SK-N-SH (cell line): Measurements from ENCODE around the gene MNS1. TPM values are rescaled to one million over a fixed set of nuclear protein-coding genes. Genes with fewer than 3 reads are reported as not detected.

ENCODE experiments used
- CTCF ChIA-PET: fragments of 300-600, 350-600 bp; formaldehyde crosslinking; extraction: SDS; loops from one replicate; lab custom pipeline; 2021; lab: Yijun Ruan, JAX
- POLR2A ChIA-PET: fragments of 350-600 bp; sonication (Branson Sonifier 250); formaldehyde crosslinking; extraction: SDS; loops from one replicate; lab custom pipeline; 2020; ENCODE audit warnings: antibody characterized with exemption, inconsistent platforms; lab: Yijun Ruan, JAX
- DNase-seq: peaks from one replicate; pipeline ENCODE4 v3.0.0; 2012
- H2AFZ ChIP-seq: fragments of 200-600 bp; sonication (generic); 2 replicates; pipeline ENCODE4 v1.8.1; 2016; ENCODE audit warnings: antibody characterized with exemption, mild to moderate bottlenecking, low read depth
- H3F3A ChIP-seq: fragments of 200-600 bp; sonication (generic); replicated peaks from 2 replicates; pipeline ENCODE3; 2016; ENCODE audit warnings: antibody characterized with exemption, mild to moderate bottlenecking; ENCODE audit not compliant: insufficient read depth
- H3K27ac ChIP-seq, 2 experiments: fragments of 200-500 bp in 1 of 2; fragments of 200-600 bp in 1 of 2; sonication (Bioruptor generic) in 1 of 2; sonication (generic), shearing (Covaris generic) in 1 of 2; 2 replicates each; pipeline versions ENCODE4 v1.5.1 to v1.6.1; 2014 to 2016; ENCODE audit warnings: low read depth in 2 of 2, inconsistent platforms in 1 of 2, low read length in 1 of 2, mild to moderate bottlenecking in 1 of 2, mixed read lengths in 1 of 2
- H3K27me3 ChIP-seq: fragments of 200-600 bp; sonication (generic), shearing (Covaris generic); 2 replicates; pipeline ENCODE4 v1.6.1; 2016; ENCODE audit warnings: mixed run types; ENCODE audit not compliant: insufficient read depth
- H3K36me3 ChIP-seq, 2 experiments: fragments of 200-500 bp in 1 of 2; fragments of 200-600 bp in 1 of 2; sonication (Bioruptor generic) in 1 of 2; sonication (generic) in 1 of 2; replicated peaks in 1 of 2; 2 replicates each; pipeline versions ENCODE3 to v1.5.1; 2014 to 2016; ENCODE audit warnings: low read length in 1 of 2, mild to moderate bottlenecking in 1 of 2; ENCODE audit not compliant: insufficient read depth in 2 of 2, control insufficient read depth in 1 of 2
- H3K4me1 ChIP-seq, 2 experiments: fragments of 200-500 bp in 1 of 2; fragments of 200-600 bp in 1 of 2; sonication (Bioruptor generic) in 1 of 2; sonication (generic), shearing (Covaris generic) in 1 of 2; 2 replicates each; pipeline versions ENCODE4 v1.5.1 to v1.6.1; 2014 to 2016; ENCODE audit warnings: low read depth in 1 of 2, low read length in 1 of 2, mixed run types in 1 of 2; ENCODE audit not compliant: insufficient read depth in 2 of 2, control insufficient read depth in 1 of 2
- H3K4me2 ChIP-seq: fragments of 200-600 bp; sonication (generic), shearing (Covaris generic); 2 replicates; pipeline ENCODE4 v1.6.1; 2017; ENCODE audit warnings: mixed run types
- H3K4me3 ChIP-seq, 2 experiments: fragments of 200-500 bp in 1 of 2; fragments of 200-600 bp in 1 of 2; sonication (Bioruptor generic) in 1 of 2; sonication (generic), shearing (Covaris generic) in 1 of 2; 2 replicates each; pipeline versions ENCODE4 v1.5.1 to v1.8.1; 2014 to 2016; ENCODE audit warnings: low read depth in 2 of 2, inconsistent platforms in 1 of 2, low read length in 1 of 2, mild to moderate bottlenecking in 1 of 2, mixed read lengths in 1 of 2, moderate library complexity in 1 of 2
- H3K79me2 ChIP-seq: fragments of 200-600 bp; sonication (generic); 2 replicates; pipeline ENCODE4 v1.8.1; 2017; ENCODE audit warnings: mild to moderate bottlenecking; ENCODE audit not compliant: insufficient read depth
- H3K9ac ChIP-seq: fragments of 200-600 bp; sonication (generic); 2 replicates; pipeline ENCODE4 v1.6.1; 2017; ENCODE audit warnings: mixed run types
- H3K9me2 ChIP-seq: fragments of 200-600 bp; sonication (generic); 2 replicates; pipeline ENCODE4 v1.6.1; 2017; ENCODE audit warnings: mixed run types
- H3K9me3 ChIP-seq: fragments of 200-600 bp; sonication (generic); 2 replicates; pipeline ENCODE4 v1.6.1; 2017; ENCODE audit warnings: mixed run types, mild to moderate bottlenecking, moderate library complexity
- H4K20me1 ChIP-seq: fragments of 200-600 bp; sonication (generic); 2 replicates; pipeline ENCODE4 v1.6.1; 2017; ENCODE audit warnings: mild to moderate bottlenecking, mixed run types; ENCODE audit not compliant: insufficient read depth
- CHD2 ChIP-seq: fragments of 150-350 bp; IDR thresholded peaks from 2 replicates; pipeline ENCODE4 v1.6.1; 2018; ENCODE audit warnings: low read length; ENCODE audit not compliant: partially characterized antibody
- EZH2phosphoT487 ChIP-seq: fragments of 200-600 bp; sonication (generic); IDR thresholded peaks from 2 replicates; pipeline ENCODE4 v1.6.1; 2017; ENCODE audit warnings: low read depth, mixed run types, mild to moderate bottlenecking, antibody characterized with exemption, moderate library complexity, borderline replicate concordance
- FOSL2 ChIP-seq: IDR thresholded peaks from 2 replicates; pipeline ENCODE4 v1.4.0; 2012; ENCODE audit warnings: low read depth, mild to moderate bottlenecking, moderate library complexity, borderline replicate concordance
- FOXJ3 ChIP-seq: sonication (generic); formaldehyde crosslinking; IDR thresholded peaks from 2 replicates; pipeline ENCODE4 v1.5.1; 2020; ENCODE audit warnings: mild to moderate bottlenecking, missing genetic modification reagents
- GABPA ChIP-seq: IDR thresholded peaks from 2 replicates; pipeline ENCODE4 v1.4.0; 2012; ENCODE audit warnings: low read depth, mild to moderate bottlenecking
- JUND ChIP-seq: IDR thresholded peaks from 2 replicates; pipeline ENCODE4 v1.4.0; 2012
- MAX ChIP-seq: IDR thresholded peaks from 2 replicates; pipeline ENCODE4 v1.4.0; 2012; ENCODE audit warnings: low read depth
- MEF2A ChIP-seq: IDR thresholded peaks from 2 replicates; pipeline ENCODE4 v1.4.0; 2012; ENCODE audit warnings: low read depth, borderline replicate concordance
- NFIC ChIP-seq: IDR thresholded peaks from 2 replicates; pipeline ENCODE4 v1.4.0; 2012; ENCODE audit warnings: borderline replicate concordance
- NRF1 ChIP-seq: IDR thresholded peaks from 2 replicates; pipeline ENCODE4 v1.6.1; 2012; ENCODE audit warnings: low read depth, mild to moderate bottlenecking, low read length
- PBX3 ChIP-seq: IDR thresholded peaks from 2 replicates; pipeline ENCODE4; 2012
- RAD21 ChIP-seq: IDR thresholded peaks from 2 replicates; pipeline ENCODE4 v1.6.1; 2012; ENCODE audit warnings: mild to moderate bottlenecking, low read length
- REST ChIP-seq: IDR thresholded peaks from 2 replicates; pipeline ENCODE4 v1.6.1; 2012; ENCODE audit warnings: mild to moderate bottlenecking, low read depth, low read length, moderate library complexity
- RFX5 ChIP-seq: IDR thresholded peaks from 2 replicates; pipeline ENCODE4 v1.6.1; 2012; ENCODE audit warnings: mild to moderate bottlenecking, improper control_type of control experiment, low read length
- RXRA ChIP-seq: IDR thresholded peaks from 2 replicates; pipeline ENCODE4 v1.4.0; 2012; ENCODE audit warnings: low read depth, mild to moderate bottlenecking, borderline replicate concordance
- SIN3A ChIP-seq: IDR thresholded peaks from 2 replicates; pipeline ENCODE4 v1.6.1; 2012; ENCODE audit warnings: low read depth, mild to moderate bottlenecking, low read length, moderate library complexity, borderline replicate concordance
- USF2 ChIP-seq: fragments of 150-350 bp; IDR thresholded peaks from 2 replicates; pipeline ENCODE4 v1.6.1; 2017; ENCODE audit warnings: antibody characterized with exemption, low read length, low read depth, borderline replicate concordance
- YY1 ChIP-seq: IDR thresholded peaks from 2 replicates; pipeline ENCODE4 v1.4.0; 2012; ENCODE audit warnings: low read depth, mild to moderate bottlenecking
- WGBS: methylation state at CpG from one replicate; pipeline ENCODE4 v1.1.6; 2017; ENCODE audit warnings: low lambda C conversion rate; 5-methylcytosine and 5-hydroxymethylcytosine counted together
- polyA plus RNA-seq, 3 experiments: library from polyadenylated mRNA; depleted of rRNA; stranded (reverse); fragments of >200 nt; gene quantifications; 2 replicates each; pipeline ENCODE4 v1.2.3, GENCODE V29; 2012

Gene MNS1
- polyA plus RNA-seq, 1 of the 3 experiments (the other 2 are of a cell fraction) = 0.90 TPM

GRCh38 chr15:56390739-56391267 is 74.1 kb downstream of the MNS1 start (continued):
- no peak for TF ChIP-seq CHD2
- TF ChIP-seq, all 33 proteins: peak for 0

GRCh38 chr15:56385908-56386307 is 79.0 kb downstream of the MNS1 start:
- H3K9me3 ChIP-seq = no peaks in the 10 kb centered on the region
- peaks cover 6% of the 10 kb centered on the region; the same call in 1 of the 2 replicates for H3K9me2 ChIP-seq
- ChIA-PET CTCF (interaction anchor here (1.5 kb wide), 1 partner anchor 141 kb away, joined by 5 read pairs; no protein-coding TSS in a partner anchor), POLR2A (no interaction called here)
- no peaks in the 10 kb centered on the region for H4K20me1 ChIP-seq
- 58% methylated on average over 3 of the region's 3 CpGs for WGBS
- no peaks in the 10 kb centered on the region for H3F3A ChIP-seq
- H3K9ac ChIP-seq = no peak overlapping the region
- H3K4me3 ChIP-seq = no peak overlapping the region
- TF ChIP-seq RXRA = no peak
- no peak for TF ChIP-seq FOSL2
- no peak for TF ChIP-seq JUND
- TF ChIP-seq CHD2 = no peak
- no peak for TF ChIP-seq PBX3
- no peak for TF ChIP-seq YY1
- no peak for TF ChIP-seq GABPA
- H2AFZ ChIP-seq = no peak overlapping the region
- no peak for DNase-seq
- H3K4me1 ChIP-seq = no peaks in the 10 kb centered on the region
- H3K36me3 ChIP-seq = peaks cover 0 to 13% of the 10 kb centered on the region in 2 experiments
- no peaks in the 10 kb centered on the region for H3K27me3 ChIP-seq
- no peak overlapping the region for H3K27ac ChIP-seq
- H3K4me2 ChIP-seq = no peak overlapping the region
- H3K79me2 ChIP-seq = no peaks in the 10 kb centered on the region

GRCh38 chr15:56383010-56383409 is 81.9 kb downstream of the MNS1 start:
- Histone ChIP-seq H3K4me1 (no peaks in the 10 kb centered on the region), H3K27me3 (no peaks in the 10 kb centered on the region), H2AFZ (no peak overlapping the region), H3F3A (no peaks in the 10 kb centered on the region), H3K27ac (no peak overlapping the region), H3K36me3 (peaks cover 0 to 25% of the 10 kb centered on the region in 2 experiments), H3K4me2 (no peak overlapping the region), H3K9ac (no peak overlapping the region), H3K9me3 (no peaks in the 10 kb centered on the region), H3K79me2 (no peaks in the 10 kb centered on the region), H3K9me2 (no peaks in the 10 kb centered on the region), H4K20me1 (no peaks in the 10 kb centered on the region), H3K4me3 (no peak overlapping the region)
- ChIA-PET POLR2A (no interaction called here), CTCF (no interaction called here)
- 94% methylated on average over 3 of the region's 3 CpGs for WGBS
- DNase-seq = no peak
- TF ChIP-seq FOXJ3 (no peak), EZH2phosphoT487 (no peak), NRF1 (no peak), USF2 (no peak), MEF2A (no peak), FOSL2 (no peak), RXRA (no peak), RFX5 (no peak), RAD21 (no peak), REST (no peak), PBX3 (no peak), MAX (no peak), NFIC (no peak), YY1 (no peak), SIN3A (no peak)
